Measurements from ENCODE around the gene PPM1H.

PPM1H gene

DNA sequence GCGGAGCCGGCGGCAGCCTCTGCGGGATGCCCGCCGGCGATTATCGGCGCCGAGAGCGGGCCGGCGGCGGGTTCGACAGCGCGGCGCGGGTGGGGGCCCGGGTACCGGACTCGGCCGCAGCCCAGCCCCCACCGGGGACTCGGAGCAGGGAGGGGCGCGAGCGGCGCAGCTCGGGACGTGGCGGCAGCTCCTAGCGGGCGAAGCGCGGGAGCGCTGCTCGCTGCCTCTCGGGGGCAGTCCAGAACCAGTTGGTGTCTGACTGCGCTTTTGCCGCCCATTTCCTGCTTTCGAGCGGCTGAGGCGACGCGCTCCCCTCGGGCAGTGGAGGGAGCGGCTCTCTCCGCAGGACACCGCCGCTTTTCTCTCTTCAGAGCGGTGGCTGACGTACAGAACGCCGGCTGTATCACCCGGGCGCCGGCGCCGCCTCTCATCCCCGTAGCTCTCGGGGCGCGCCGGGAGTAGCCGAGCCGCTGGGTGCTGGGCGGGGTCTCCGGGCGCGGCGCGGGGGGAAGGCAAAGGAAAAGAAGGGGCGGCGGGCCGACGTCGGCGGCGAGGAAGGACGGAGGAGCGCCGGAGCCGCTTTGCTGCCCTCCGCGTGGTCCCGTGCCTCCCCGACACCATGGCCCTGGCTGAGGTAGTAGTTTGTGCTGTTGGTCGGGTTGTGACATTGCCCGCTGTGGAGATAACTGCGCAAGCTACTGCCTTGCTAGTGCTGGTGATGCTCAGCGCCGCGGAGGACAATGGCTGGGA is 331.7 kb downstream of the PPM1H start:
- TF ChIP-seq, protein P1, sequence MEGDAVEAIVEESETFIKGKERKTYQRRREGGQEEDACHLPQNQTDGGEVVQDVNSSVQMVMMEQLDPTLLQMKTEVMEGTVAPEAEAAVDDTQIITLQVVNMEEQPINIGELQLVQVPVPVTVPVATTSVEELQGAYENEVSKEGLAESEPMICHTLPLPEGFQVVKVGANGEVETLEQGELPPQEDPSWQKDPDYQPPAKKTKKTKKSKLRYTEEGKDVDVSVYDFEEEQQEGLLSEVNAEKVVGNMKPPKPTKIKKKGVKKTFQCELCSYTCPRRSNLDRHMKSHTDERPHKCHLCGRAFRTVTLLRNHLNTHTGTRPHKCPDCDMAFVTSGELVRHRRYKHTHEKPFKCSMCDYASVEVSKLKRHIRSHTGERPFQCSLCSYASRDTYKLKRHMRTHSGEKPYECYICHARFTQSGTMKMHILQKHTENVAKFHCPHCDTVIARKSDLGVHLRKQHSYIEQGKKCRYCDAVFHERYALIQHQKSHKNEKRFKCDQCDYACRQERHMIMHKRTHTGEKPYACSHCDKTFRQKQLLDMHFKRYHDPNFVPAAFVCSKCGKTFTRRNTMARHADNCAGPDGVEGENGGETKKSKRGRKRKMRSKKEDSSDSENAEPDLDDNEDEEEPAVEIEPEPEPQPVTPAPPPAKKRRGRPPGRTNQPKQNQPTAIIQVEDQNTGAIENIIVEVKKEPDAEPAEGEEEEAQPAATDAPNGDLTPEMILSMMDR (conservative IDR thresholded peaks at IDR 0.05; ENCODE audit: low read depth, low read length) = peak; percentile 41
- peak overlapping the region; percentile 62 for H3K4me3 ChIP-seq (ENCODE audit: low read length)
- no peak for DNase-seq (ENCODE audit: low read depth)

DNA sequence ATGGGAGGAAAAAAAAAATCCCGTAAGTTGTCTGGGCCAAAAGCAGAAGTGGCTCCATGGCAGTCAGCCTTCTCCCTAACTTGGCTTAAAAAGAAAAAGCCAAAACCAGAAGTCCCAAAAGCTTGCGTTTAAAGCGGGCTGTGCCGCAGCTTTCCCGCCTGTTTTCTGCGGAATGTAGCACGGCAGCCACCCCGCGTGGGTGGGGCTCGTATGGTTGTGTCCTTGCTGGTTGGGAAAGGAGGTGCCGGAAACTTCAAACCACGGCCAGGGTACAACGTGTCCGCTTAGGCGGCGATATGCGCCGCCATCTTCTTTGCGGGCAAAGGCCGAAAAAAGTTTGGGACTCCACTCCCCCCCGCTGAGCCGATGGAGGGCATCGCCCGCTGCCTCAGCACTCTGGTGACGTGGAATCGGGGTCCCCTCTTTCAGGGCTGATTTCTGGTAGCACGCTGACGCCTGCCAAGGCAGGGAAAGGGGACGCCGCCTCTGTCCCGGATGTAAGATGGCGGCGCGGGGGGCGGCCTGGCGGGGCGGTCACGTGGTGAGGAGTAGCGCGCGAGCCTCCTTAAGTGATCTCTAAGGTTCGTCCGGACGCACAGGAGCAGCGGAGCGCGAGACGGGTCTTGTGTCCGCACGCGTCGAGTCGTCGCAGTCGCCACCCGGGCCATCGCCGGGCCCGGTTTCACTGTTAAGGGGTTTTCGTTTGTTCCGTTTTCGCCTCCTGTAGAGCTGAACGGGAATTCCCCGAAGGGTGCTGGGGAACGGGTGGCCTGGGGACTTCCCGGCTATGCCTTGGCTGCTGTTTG is 332.5 kb downstream of the PPM1H start:
- DNase-seq (ENCODE audit: low read depth) = no peak
- peak overlapping the region; percentile 62 for H3K4me3 ChIP-seq (ENCODE audit: low read length)
- TF ChIP-seq, protein P1 (conservative IDR thresholded peaks at IDR 0.05; ENCODE audit: low read depth, low read length) = no peak

DNA sequence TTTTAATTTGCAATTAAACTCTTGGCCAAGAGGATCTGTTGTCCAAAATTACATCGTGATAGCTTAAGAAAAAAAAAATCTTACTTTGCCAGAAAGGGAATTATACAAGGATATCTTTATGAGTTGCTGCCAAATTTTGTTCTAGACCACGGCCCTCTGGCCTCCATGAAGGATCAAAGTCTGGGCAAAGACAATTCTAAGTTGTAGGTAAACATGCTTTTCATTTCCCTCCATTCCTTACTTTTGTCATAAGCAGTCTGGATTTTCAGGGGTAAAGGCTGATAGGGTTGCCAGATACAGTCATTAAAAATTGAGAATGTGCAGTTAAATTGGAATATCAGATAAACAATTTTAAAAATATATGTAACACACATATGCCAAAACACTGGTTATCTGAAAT is 333.2 kb downstream of the PPM1H start:
- DNase-seq (ENCODE audit: low read depth) = no peak
- TF ChIP-seq, protein P1 (conservative IDR thresholded peaks at IDR 0.05; ENCODE audit: low read depth, low read length) = no peak
- H3K4me3 ChIP-seq (ENCODE audit: low read length) = peak overlapping the region; percentile 62

DNA sequence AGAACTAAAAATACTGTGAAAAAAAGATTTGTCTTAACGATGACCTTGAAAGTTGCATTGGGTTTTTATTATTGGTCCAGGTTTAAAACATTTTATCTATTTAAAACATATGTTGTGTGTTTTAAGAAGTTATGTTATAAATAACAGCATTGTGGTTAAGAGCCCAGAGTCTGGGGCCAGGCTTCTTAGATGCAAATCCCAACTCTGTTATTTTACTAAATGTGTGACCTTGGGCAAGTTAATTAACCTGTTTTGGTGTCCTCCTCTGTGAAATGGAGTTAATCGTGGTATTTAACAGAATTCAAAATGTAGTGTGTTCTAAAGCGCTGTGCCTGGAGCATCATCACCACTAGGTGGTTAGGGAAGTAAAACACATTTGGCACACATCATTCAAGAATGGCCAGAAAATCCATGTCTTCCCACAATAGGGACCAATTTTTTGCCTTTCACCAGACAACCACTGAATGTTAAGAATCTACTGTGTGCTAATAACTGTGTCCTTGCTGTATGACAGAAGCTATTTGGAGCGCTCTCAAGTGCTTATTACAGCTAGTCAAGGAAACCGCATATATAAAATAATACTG is 335.0 kb downstream of the PPM1H start:
- DNase-seq (ENCODE audit: low read depth) = no peak
- TF ChIP-seq, protein P1 (conservative IDR thresholded peaks at IDR 0.05; ENCODE audit: low read depth, low read length) = peak; percentile 42
- no peak overlapping the region for H3K4me3 ChIP-seq (ENCODE audit: low read length)

DNA sequence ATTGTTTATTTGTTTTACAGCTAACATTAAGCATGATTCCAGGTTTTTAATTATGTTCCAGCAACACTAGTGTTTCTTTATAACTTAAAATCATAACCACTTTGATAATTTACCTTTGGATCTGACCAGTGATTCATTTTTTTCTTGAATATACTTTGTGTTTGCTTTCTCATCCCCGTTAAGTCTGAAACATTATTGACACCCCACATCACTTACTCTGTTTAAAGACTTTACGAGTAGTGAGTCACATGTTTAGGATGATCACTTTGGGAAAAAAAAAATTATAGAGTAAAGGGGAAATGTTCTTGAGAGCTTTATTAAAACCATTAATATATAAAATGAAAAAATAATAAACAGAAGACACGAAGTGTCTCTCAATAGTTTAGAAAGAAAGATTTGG is 336.1 kb downstream of the PPM1H start:
- no peak for DNase-seq (ENCODE audit: low read depth)
- TF ChIP-seq, protein P1 (conservative IDR thresholded peaks at IDR 0.05; ENCODE audit: low read depth, low read length) = no peak
- no peak overlapping the region for H3K4me3 ChIP-seq (ENCODE audit: low read length)

DNA sequence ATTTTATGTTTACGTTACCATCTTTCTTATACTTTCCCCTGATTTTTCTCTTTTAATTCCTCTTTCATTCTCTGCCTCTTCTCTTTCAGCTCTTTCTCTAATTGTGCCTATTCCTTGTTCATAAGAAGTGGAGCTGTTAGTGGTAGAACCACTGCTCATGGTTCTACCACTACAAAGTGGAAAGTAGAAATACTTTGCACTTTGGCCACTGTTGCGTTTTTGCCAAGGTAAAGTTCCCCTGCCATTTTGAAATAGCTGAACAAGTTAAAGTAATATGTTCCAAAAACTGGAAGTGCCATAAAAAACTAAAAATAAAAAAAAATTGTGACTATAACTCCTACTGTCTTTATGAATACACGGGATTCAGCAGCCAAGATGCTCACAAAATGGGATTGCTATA is 337.7 kb downstream of the PPM1H start:
- TF ChIP-seq, protein P1 (conservative IDR thresholded peaks at IDR 0.05; ENCODE audit: low read depth, low read length) = no peak
- no peak overlapping the region for H3K4me3 ChIP-seq (ENCODE audit: low read length)
- DNase-seq (ENCODE audit: low read depth) = no peak

Measured in retinal pigment epithelial cell (primary cell).